HG03066 (cell line): ENCODE data around the gene ANTXR1.

ENCODE experiments used
- ATAC-seq: cut with Tn5 transposase; IDR thresholded peaks from one replicate; pipeline ENCODE4 v1.9.1; 2021; ENCODE audit warnings: low read depth; ENCODE audit not compliant: unreplicated experiment

Gene ANTXR1

GRCh38 chr2:69297216-69297615 lies 284.2 kb downstream of the ANTXR1 start:
- ATAC-seq: no peak

GRCh38 chr2:69298261-69298660 lies 285.3 kb downstream of the ANTXR1 start:
- ATAC-seq: no peak

- ATAC-seq: no peak
Observed at GRCh38 chr2:69298862-69299261, 285.9 kb downstream of the ANTXR1 start.
